H1 (cell line): ENCODE measurements around the gene DPM3. TPM values are rescaled to one million over a fixed set of nuclear protein-coding genes. Genes with fewer than 3 reads are reported as not detected.
A peak's percentile ranks its signal among the peaks of the same experiment; 100 is the strongest.

ENCODE experiments used
- CTCF ChIA-PET: fragments of 300-600 bp; sonication (Branson Sonifier 250); formaldehyde crosslinking; loops from one replicate; lab custom pipeline; 2021; ENCODE audit not compliant: partially characterized antibody; lab: Charles Lee
- POLR2A ChIA-PET: fragments of 300-600 bp; sonication (Branson Sonifier 250); formaldehyde crosslinking; loops from one replicate; lab custom pipeline; 2021; ENCODE audit warnings: inconsistent platforms; ENCODE audit not compliant: partially characterized antibody; lab: Charles Lee
- DNase-seq, 2 experiments: peaks; one replicate each; pipeline versions ENCODE4 v3.0.0 to v3.0.0-alpha.2; 2010 to 2022; ENCODE audit warnings: low spot score in 2 of 2, low read depth in 1 of 2, mixed read lengths in 1 of 2
- FAIRE-seq: peaks from 2 replicates; lab custom pipeline; 2011; peaks lifted over from hg19 to GRCh38; lab: Jason Lieb, UNC
- H2AFZ ChIP-seq: 2 replicates; pipeline ENCODE4 v1.8.1; 2012; ENCODE audit warnings: low read length, inconsistent platforms
- H2AK5ac ChIP-seq: 2 replicates; pipeline ENCODE4 v1.6.1; 2013; ENCODE audit warnings: low read depth, low read length
- H2BK120ac ChIP-seq: replicated peaks from 2 replicates; pipeline ENCODE3; 2013; ENCODE audit warnings: low read depth, low read length, inconsistent platforms
- H2BK12ac ChIP-seq: 2 replicates; pipeline ENCODE4 v1.6.1; 2013; ENCODE audit warnings: low read depth, low read length
- H2BK15ac ChIP-seq: 2 replicates; pipeline ENCODE4 v1.6.1; 2013; ENCODE audit warnings: low read length
- H2BK20ac ChIP-seq: 2 replicates; pipeline ENCODE4 v1.6.1; 2013; ENCODE audit warnings: low read length
- H2BK5ac ChIP-seq: 2 replicates; pipeline ENCODE4 v1.6.1; 2013; ENCODE audit warnings: low read depth, low read length
- H3K14ac ChIP-seq: 2 replicates; pipeline ENCODE4 v1.6.1; 2013; ENCODE audit warnings: inconsistent platforms; ENCODE audit not compliant: insufficient read length
- H3K18ac ChIP-seq: 2 replicates; pipeline ENCODE4 v1.6.1; 2013; ENCODE audit warnings: low read length; ENCODE audit errors: extremely low read depth
- H3K23ac ChIP-seq: 2 replicates; pipeline ENCODE4 v1.6.1; 2013; ENCODE audit warnings: inconsistent platforms; ENCODE audit not compliant: insufficient read length
- H3K23me2 ChIP-seq: 2 replicates; pipeline ENCODE4 v1.6.1; 2013; ENCODE audit warnings: low read depth, low read length
- H3K27ac ChIP-seq: 2 replicates; pipeline ENCODE4 v1.6.1; 2011; ENCODE audit warnings: low read depth, low read length, inconsistent platforms
- H3K27me3 ChIP-seq, 4 experiments: replicated peaks in 1 of 4; 1 replicate in 1 of 4; 2 replicates in 3 of 4; pipeline versions ENCODE4 v1.6.1 to v1.8.1; 2011 to 2013; ENCODE audit warnings: low read length in 3 of 4, mild to moderate bottlenecking in 3 of 4, inconsistent platforms in 2 of 4, mixed read lengths in 2 of 4, moderate library complexity in 1 of 4; ENCODE audit not compliant: control insufficient read depth in 3 of 4, insufficient read depth in 3 of 4; ENCODE audit errors: extremely low read depth in 1 of 4
- H3K36me3 ChIP-seq, 4 experiments: 2 replicates each; pipeline versions ENCODE4 v1.6.1 to v1.8.1; 2011 to 2013; ENCODE audit warnings: mild to moderate bottlenecking in 4 of 4, low read length in 3 of 4, moderate library complexity in 2 of 4, control low read depth in 1 of 4, inconsistent platforms in 1 of 4; ENCODE audit not compliant: insufficient read depth in 4 of 4, control insufficient read depth in 2 of 4
- H3K4ac ChIP-seq: replicated peaks from 2 replicates; pipeline ENCODE3; 2013; ENCODE audit warnings: low read length, low read depth, mixed read lengths, inconsistent platforms; ENCODE audit not compliant: insufficient read length
- H3K4me1 ChIP-seq, 4 experiments: replicated peaks in 1 of 4; 1 replicate in 1 of 4; 2 replicates in 3 of 4; pipeline versions ENCODE4 v1.6.1 to v1.8.1; 2011 to 2013; ENCODE audit warnings: low read length in 3 of 4, inconsistent platforms in 2 of 4, mixed read lengths in 1 of 4; ENCODE audit not compliant: insufficient read depth in 4 of 4, control insufficient read depth in 3 of 4
- H3K4me2 ChIP-seq, 2 experiments: 2 replicates each; pipeline versions ENCODE4 v1.6.1 to v1.8.1; 2011 to 2013; ENCODE audit warnings: low read depth in 2 of 2, low read length in 2 of 2, control low read depth in 1 of 2, inconsistent platforms in 1 of 2, mild to moderate bottlenecking in 1 of 2; ENCODE audit not compliant: insufficient read depth in 1 of 2
- H3K4me3 ChIP-seq, 4 experiments: fragments of 200-600, 300-600 bp in 1 of 4; sonication (generic), shearing (Covaris generic), sonication (Bioruptor Twin) in 1 of 4; 2 replicates each; pipeline versions ENCODE4 v1.5.1 to v1.8.1; 2011 to 2016; ENCODE audit warnings: low read length in 4 of 4, low read depth in 3 of 4, control low read depth in 2 of 4, inconsistent platforms in 2 of 4, mild to moderate bottlenecking in 2 of 4, mixed read lengths in 1 of 4, moderate library complexity in 1 of 4; ENCODE audit not compliant: insufficient read depth in 2 of 4; ENCODE audit errors: extremely low read depth in 1 of 4
- H3K56ac ChIP-seq: replicated peaks from 2 replicates; pipeline ENCODE3; 2013; ENCODE audit warnings: low read depth, mild to moderate bottlenecking, mixed read lengths, low read length, inconsistent platforms; ENCODE audit not compliant: insufficient read length
- H3K79me1 ChIP-seq: 2 replicates; pipeline ENCODE4 v1.6.1; 2013; ENCODE audit warnings: low read depth, low read length, control low read depth
- H3K79me2 ChIP-seq, 2 experiments: 2 replicates each; pipeline versions ENCODE4 v1.6.1 to v1.8.1; 2012 to 2013; ENCODE audit warnings: low read length in 2 of 2, mild to moderate bottlenecking in 2 of 2, inconsistent platforms in 1 of 2; ENCODE audit not compliant: insufficient read depth in 2 of 2, control insufficient read depth in 1 of 2
- H3K9ac ChIP-seq, 4 experiments: replicated peaks in 1 of 4; 1 replicate in 1 of 4; 2 replicates in 3 of 4; pipeline versions ENCODE4 v1.6.1 to v1.8.1; 2011 to 2013; ENCODE audit warnings: low read depth in 3 of 4, low read length in 3 of 4, control low read depth in 2 of 4, mild to moderate bottlenecking in 2 of 4, moderate library complexity in 2 of 4, inconsistent platforms in 1 of 4; ENCODE audit errors: extremely low read depth in 1 of 4
- H3K9me3 ChIP-seq, 2 experiments: 2 replicates each; pipeline versions ENCODE4 v1.6.1 to v1.8.1; 2012 to 2013; ENCODE audit warnings: mild to moderate bottlenecking in 2 of 2, moderate library complexity in 2 of 2, control low read depth in 1 of 2, inconsistent platforms in 1 of 2, low read depth in 1 of 2, low read length in 1 of 2, mixed read lengths in 1 of 2; ENCODE audit not compliant: insufficient read depth in 2 of 2
- H4K20me1 ChIP-seq, 2 experiments: replicated peaks in 1 of 2; 2 replicates each; pipeline versions ENCODE3 to v1.8.1; 2011 to 2013; ENCODE audit warnings: inconsistent platforms in 2 of 2, low read length in 2 of 2, mild to moderate bottlenecking in 1 of 2; ENCODE audit not compliant: insufficient read depth in 2 of 2, control insufficient read depth in 1 of 2
- H4K5ac ChIP-seq: 2 replicates; pipeline ENCODE4 v1.6.1; 2013; ENCODE audit warnings: low read length, low read depth, mixed read lengths, inconsistent platforms; ENCODE audit not compliant: insufficient read length
- H4K8ac ChIP-seq: 2 replicates; pipeline ENCODE4 v1.8.0; 2013; ENCODE audit warnings: mild to moderate bottlenecking, moderate library complexity, low read length, inconsistent platforms; ENCODE audit not compliant: insufficient read depth; ENCODE audit errors: extremely low read depth
- H4K91ac ChIP-seq: replicated peaks from 2 replicates; pipeline ENCODE3; 2013; ENCODE audit warnings: low read length, mixed read lengths, inconsistent platforms; ENCODE audit not compliant: insufficient read length
- ASH2L ChIP-seq: fragments of 200-600, 300-600 bp; sonication (generic); IDR thresholded peaks from one replicate; pipeline ENCODE4 v1.7.1; 2017; ENCODE audit warnings: low read length
- CBX5 ChIP-seq: fragments of 300-800, 300-1000 bp; sonication (generic); IDR thresholded peaks from 2 replicates; pipeline ENCODE4 v1.7.1; 2016; ENCODE audit warnings: antibody characterized with exemption, low read length, low read depth
- EP300 ChIP-seq, 2 experiments: IDR thresholded peaks; 1 replicate in 1 of 2; 2 replicates in 1 of 2; pipeline ENCODE4 v1.6.1; 2011 to 2012; ENCODE audit warnings: low read depth in 2 of 2, low read length in 2 of 2, mild to moderate bottlenecking in 2 of 2, borderline replicate concordance in 1 of 2, inconsistent platforms in 1 of 2, moderate library complexity in 1 of 2
- FOSL1 ChIP-seq: IDR thresholded peaks from 2 replicates; pipeline ENCODE4 v1.6.1; 2011; ENCODE audit warnings: mild to moderate bottlenecking, low read depth, low read length, moderate library complexity; ENCODE audit not compliant: insufficient read depth
- GABPA ChIP-seq: IDR thresholded peaks from 2 replicates; pipeline ENCODE4 v1.6.1; 2011; ENCODE audit warnings: mild to moderate bottlenecking, low read length, moderate library complexity, borderline replicate concordance; ENCODE audit not compliant: insufficient read depth
- SIRT6 ChIP-seq: IDR thresholded peaks from one replicate; pipeline ENCODE4 v1.7.1; 2012; ENCODE audit warnings: low read length, inconsistent platforms
- SP1 ChIP-seq: IDR thresholded peaks from 2 replicates; pipeline ENCODE4 v1.6.1; 2011; ENCODE audit warnings: low read depth, low read length
- SP4 ChIP-seq: IDR thresholded peaks from 2 replicates; pipeline ENCODE4 v1.6.1; 2012; ENCODE audit warnings: low read length, inconsistent platforms
- WGBS, 2 experiments: shearing (Covaris generic) in 1 of 2; methylation state at CpG; one replicate each; pipeline versions ENCODE4 v1.1.6 to v1.1.7; 2013 to 2015; ENCODE audit warnings: low lambda C conversion rate in 2 of 2, mixed read lengths in 2 of 2, inconsistent platforms in 1 of 2, low coverage in 1 of 2, missing lambda C conversion rate in 1 of 2; ENCODE audit not compliant: insufficient replicate concordance in 2 of 2, insufficient coverage in 1 of 2, insufficient read length in 1 of 2; ENCODE audit errors: extremely low coverage in 1 of 2, missing lambda C conversion rate in 1 of 2; 5-methylcytosine and 5-hydroxymethylcytosine counted together
- polyA plus RNA-seq, 7 experiments: library from polyadenylated mRNA; depleted of rRNA in 3 of 7; stranded (reverse) in 5 of 7; unstranded in 2 of 7; fragments of >200 nt in 5 of 7; fragments of 200-250 nt in 2 of 7; gene quantifications; 1 replicate in 5 of 7; 2 replicates in 1 of 7; 4 replicates in 1 of 7; pipeline versions ENCODE4 v1.2.1 to v1.2.3, GENCODE V29; 2011 to 2013; ENCODE audit warnings: missing spikeins in 2 of 7, mixed read lengths in 2 of 7
- total RNA-seq: library from RNA; stranded (reverse); fragmentation: NEBNext Ultra II Directional; extraction: Animal tissue kit (Norgen Biotek cat#: 25700); gene quantifications from 2 replicates; pipeline ENCODE4 v1.2.1, GENCODE V29; 2021

DPM3 gene
- total and polyA plus RNA-seq, 2 of the 8 experiments (the other 6 are each of a cell fraction or from before 2014, with no cell fraction given) = 44.8 to 227 TPM

DNA sequence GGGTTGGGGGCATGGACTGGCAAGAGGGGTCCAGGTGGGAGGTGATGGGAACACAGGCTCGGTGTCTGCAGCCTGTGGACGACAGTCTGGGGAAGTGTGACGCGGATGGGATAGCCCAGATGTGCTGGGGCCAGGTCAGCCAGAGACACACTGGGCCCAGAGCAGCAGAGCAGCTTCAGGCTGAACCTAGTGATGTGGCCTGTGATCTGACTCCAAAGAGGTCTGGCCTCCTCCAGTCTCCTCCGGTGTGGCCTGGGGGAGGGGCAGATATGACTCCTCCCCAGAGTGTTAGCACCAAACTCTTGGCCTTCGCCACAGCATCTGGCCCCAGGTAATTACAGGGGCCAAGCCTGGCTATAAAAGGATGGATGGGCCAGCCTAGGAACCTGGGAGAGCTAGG is 48.2 kb downstream of the DPM3 start:
- Histone ChIP-seq H3K9me3 (no peaks in the 10 kb centered on the region), H3K14ac (no peak overlapping the region), H3K23me2 (no peaks in the 10 kb centered on the region), H3K36me3 (no peaks in the 10 kb centered on the region), H4K8ac (no peak overlapping the region), H3K27me3 (peaks cover 0 to 13% (median 2%) of the 10 kb centered on the region in 4 experiments; a peak in 2 of 7 replicates), H3K4me2 (0 out of 4 replicates have a peak overlapping the region, but pooled peaks of 1 of the 2 experiments have one; percentile 1), H2AK5ac (peak overlapping the region; percentile 69; the same call in 1 of the 2 replicates), H4K5ac (no peak overlapping the region), H3K18ac (peak overlapping the region; percentile 21; the same call in 1 of the 2 replicates), H3K79me1 (no peaks in the 10 kb centered on the region), H3K9ac (no peak overlapping the region), H3K4me1 (peaks cover 0 to 10% (median 8%) of the 10 kb centered on the region in 4 experiments; a peak in 5 of 7 replicates), H2BK120ac (no peak overlapping the region), H4K91ac (no peak overlapping the region), H3K4ac (no peak overlapping the region), H3K27ac (no peak overlapping the region), H2BK20ac (no peak overlapping the region), H3K4me3 (no peak overlapping the region), H2BK12ac (0 out of 2 replicates have a peak overlapping the region, but pooled peaks have one; percentile 39), H2BK5ac (no peak overlapping the region), H2BK15ac (peak overlapping the region; percentile 90; the same call in 1 of the 2 replicates), H3K56ac (no peak overlapping the region), H3K23ac (no peak overlapping the region), H3K79me2 (no peaks in the 10 kb centered on the region), H2AFZ (no peak overlapping the region), H4K20me1 (no peaks in the 10 kb centered on the region)
- WGBS, 2 experiments = 98% methylated on average over 6 of the region's 6 CpGs; no CpG with 5 or more reads in 1 of the 2 experiments
- no peak for DNase-seq
- CTCF ChIA-PET = interaction anchor here (0.8 to 6.3 kb wide), 35 partner anchors 12 to 226 kb away, joined by 3 to 215 read pairs (median 7); partner anchors contain the start of genes ADAM15, EFNA3, EFNA4 and KRTCAP2
- no peak for FAIRE-seq
- POLR2A ChIA-PET = interaction anchor here (0.7 to 1.8 kb wide), 5 partner anchors 20 to 81 kb away, joined by 4 to 7 read pairs (median 7); partner anchors contain the start of gene KRTCAP2
- TF ChIP-seq SP4 = no peak
- no peak for TF ChIP-seq GABPA
- TF ChIP-seq ASH2L = no peak
- no peak for TF ChIP-seq EP300 (IDR thresholded peaks at IDR 0.05; ENCODE audit: borderline replicate concordance in 1 of 2, low read depth in 2 of 2, low read length in 2 of 2)
- TF ChIP-seq SIRT6 = no peak
- no peak for TF ChIP-seq SP1
- no peak for TF ChIP-seq FOSL1
- TF ChIP-seq CBX5 = no peak
